ENCODE data around the gene CDKL1.
"Not testable (repeated sequence)": the region's sequence is repeated elsewhere in the genome, so short reads cannot be mapped to it uniquely, and the experiment has no call there.

CDKL1 gene

GRCh38 chr14:50320283-50320682 is 76.4 kb downstream of the CDKL1 start:
- no peak for DNase-seq

DNA sequence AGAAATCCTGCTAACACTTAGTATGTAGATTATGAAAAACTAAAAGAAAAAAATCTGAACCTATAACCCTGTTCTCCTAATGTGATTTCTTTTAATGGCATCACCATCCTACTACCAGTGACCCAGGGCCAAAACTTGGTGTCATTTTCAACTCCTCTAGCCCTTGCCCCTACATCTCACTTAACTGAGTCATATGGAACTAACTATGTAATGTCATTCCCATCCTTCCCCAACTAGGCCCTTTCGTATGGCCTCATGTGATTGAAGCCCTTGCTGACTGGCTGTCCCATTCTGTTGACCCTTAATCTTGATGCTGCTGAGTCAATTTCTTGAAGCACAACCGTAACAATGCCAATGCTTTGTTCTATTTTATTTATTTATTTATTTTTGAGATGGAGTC is 77.0 kb downstream of the CDKL1 start:
- no peak for DNase-seq

GRCh38 chr14:50319293-50319692 is 77.4 kb downstream of the CDKL1 start:
- DNase-seq, result no peak

DNA sequence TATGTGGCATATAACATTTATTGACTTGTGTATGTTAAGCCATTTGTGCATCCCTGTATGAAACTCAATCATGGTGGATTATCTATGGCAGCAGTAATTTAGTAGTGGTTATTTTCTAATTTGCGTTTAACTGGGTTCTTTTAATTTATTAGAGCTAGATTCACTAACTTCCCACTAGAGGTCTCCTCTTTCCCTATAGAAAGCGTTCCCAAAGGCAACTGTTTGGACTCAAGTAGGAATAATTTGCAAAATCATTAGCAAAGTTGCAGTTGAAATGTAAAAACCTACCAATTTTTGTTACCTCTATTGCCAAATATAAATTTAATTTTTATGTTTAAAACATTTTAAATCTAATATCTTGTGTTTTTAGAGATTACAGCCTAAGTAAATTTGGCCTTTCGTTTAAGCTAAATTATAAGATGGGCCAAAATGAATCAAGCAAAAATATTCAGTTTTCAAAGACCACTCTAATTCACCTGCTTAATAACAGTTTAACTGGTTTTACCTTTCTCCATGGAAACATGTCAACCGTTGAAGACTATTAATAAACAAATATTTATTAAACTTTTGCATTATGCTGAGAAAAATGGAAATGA is 78.6 kb downstream of the CDKL1 start:
- DNase-seq, result peak; percentile 77

GRCh38 chr14:50314098-50314497 is 82.6 kb downstream of the CDKL1 start:
- not testable (repeated sequence) for DNase-seq

DNA sequence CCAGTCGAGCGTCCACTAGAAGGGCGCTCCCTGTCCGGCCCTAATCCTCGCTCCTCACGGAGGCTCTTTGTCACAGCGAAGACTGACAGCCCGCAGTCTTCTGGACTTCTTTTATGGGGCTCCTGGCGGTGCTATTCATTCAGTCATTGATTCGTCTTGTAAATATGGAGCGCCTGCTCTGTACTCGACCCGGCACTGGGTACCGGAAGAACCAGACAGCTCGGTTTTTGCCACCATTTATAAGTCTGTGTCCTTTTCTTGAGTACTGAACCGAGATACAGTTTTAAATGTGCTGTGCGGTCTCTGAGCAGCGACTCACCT is 84.0 kb downstream of the CDKL1 start:
- DNase-seq, result peak; percentile 74

DNA sequence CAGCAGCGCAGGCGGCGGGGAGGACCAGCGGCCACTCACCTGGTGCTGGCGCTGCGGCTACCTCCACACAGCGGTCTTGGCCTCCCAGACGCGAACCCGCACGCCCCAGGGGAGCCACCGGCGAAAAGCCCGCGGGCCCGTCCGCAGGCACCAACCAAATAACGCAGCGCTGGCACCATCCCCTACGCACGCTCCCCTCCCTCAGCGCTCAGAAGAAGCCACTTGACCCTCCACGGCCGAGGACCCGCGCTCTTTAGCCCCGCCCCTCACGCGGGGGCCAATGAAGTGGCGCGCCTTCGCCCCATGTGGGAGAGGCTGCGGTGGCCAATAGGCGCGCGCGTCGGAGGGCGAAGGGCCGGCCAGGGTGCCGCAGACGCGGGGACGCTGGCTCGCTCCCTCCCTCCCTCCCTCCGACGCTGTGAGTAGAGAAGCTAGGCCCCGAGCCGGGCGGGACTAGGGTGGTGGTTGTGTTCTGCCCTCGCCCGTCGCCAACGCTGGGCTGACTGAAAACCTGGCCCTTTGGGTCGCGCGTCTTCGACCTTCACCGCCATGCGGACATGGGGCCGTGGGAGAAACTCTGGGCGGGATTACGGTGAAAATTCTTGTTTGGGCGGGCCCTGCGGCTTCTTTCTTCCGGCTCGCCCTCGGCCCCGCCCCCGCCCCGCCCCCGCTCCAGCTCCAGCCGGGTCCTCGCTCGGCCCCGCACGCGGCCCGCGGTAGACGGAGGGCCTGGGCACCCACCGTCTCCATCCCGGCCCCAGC is 84.5 kb downstream of the CDKL1 start, which contains the start of the genes DMAC2L and L2HGDH:
TSS of gene DMAC2L (plus strand) at position 353 of the 762 bp plus-strand sequence. CDS start 9,164 bp downstream, outside the sequence.
TSS of gene L2HGDH (minus strand) at position 258 of the 762 bp plus-strand sequence. CDS start at position 179, 79 bp downstream.
- DNase-seq, result peak; percentile 97

DNA sequence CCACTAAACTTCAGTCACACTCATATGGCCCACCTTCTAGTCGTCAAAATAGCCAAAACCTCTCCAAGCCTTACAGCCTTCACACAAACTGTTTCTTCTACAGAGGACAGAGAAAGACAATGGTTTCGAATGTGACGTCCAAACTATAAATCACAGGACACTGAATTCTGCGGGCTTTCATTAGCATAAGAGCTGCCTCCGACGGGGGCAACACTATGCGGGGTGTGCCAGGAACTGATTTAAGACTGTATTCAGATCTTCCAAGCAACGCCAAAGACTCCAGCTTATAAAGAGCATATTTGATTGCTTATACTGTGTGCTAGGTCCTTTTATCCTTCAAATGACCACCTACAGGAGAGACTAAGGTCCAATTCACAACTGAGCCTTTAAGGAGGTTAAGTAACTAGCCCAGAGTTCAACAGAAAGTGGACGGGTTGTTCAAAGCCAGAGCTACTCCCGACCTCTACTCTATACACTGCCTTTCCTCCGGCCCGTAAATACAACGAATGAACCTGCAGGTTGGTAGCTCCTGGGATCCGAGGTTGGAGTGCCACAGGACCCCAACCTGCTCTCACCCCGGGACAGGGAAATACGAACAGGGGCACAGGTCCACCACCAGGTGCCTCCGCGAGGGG is 85.2 kb downstream of the CDKL1 start:
- DNase-seq, result peak; percentile 68

DNA sequence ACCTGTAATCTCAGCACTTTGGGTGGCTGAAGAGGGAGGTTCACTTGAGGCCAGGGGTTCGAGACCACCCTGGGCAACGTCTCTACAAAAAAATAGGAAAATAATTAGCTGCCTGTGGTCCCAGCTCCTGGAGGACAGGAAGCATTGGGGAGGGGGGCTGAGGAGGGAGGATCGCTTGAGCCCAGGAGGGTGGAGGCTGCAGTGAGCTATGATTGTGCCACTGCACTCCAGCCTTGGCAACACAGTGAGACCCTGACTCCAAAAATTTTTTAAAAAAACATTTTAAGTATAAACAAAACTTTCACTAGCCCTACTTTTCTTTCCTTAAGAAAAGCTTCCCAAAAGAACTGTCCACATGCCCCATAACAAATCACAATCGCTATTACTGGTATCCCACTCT is 86.2 kb downstream of the CDKL1 start:
- DNase-seq, result no peak

GRCh38 chr14:50308363-50308915 is 88.2 kb downstream of the CDKL1 start:
- DNase-seq, result peak; percentile 38

- peak; percentile 98 for DNase-seq
Measured at GRCh38 chr14:50303744-50304471, 92.8 kb downstream of the CDKL1 start.

GRCh38 chr14:50301914-50302313 is 94.8 kb downstream of the CDKL1 start:
- DNase-seq, result no peak

GRCh38 chr14:50299585-50299984 is 97.1 kb downstream of the CDKL1 start:
- DNase-seq, result no peak

DNA sequence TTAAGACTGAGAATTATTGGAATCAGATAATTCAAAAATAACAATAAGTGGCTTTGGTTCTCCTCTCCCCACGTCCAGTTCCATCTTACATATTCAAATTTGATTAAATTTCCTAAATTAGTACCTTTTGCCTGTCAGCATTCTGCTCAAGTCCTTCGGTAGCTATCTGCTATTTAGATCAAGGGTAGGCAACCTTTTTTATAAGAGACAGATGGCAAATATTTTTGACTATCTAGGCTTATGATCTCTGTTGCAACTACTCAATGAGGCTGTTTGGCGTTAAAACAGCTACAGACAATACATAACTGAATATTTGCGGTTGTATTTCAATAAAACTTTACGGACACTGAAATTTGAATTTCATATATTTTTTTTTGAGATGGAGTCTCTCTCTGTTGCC is 106.4 kb downstream of the CDKL1 start:
- no peak for DNase-seq

GRCh38 chr14:50288146-50288545 is 108.5 kb downstream of the CDKL1 start:
- DNase-seq, result no peak

- DNase-seq, result no peak
Measured at GRCh38 chr14:50285861-50286260, 110.8 kb downstream of the CDKL1 start.

All from hematopoietic multipotent progenitor cell treated with erythropoietin and hydrocortisone succinate and interleukin-3 and kit ligand, for 6 days (in vitro differentiated cells).